ENCODE data around the gene MPC1. TPM values are rescaled to one million over a fixed set of nuclear protein-coding genes. Genes with fewer than 3 reads are reported as not detected.
"Not testable (repeated sequence)": the region's sequence is repeated elsewhere in the genome, so short reads cannot be mapped to it uniquely, and the experiment has no call there.

Gene MPC1
- total RNA-seq, 1 experiment from 2014 or later = 109 TPM

- H3K79me2 ChIP-seq (ENCODE audit: low read length); H3K27ac ChIP-seq (ENCODE audit: low read length); H3K27me3 ChIP-seq (ENCODE audit: low read length); H3K9ac ChIP-seq (ENCODE audit: low read length); H3K9me2 ChIP-seq (replicated peaks; ENCODE audit: insufficient read depth, low read length); H2AFZ ChIP-seq (ENCODE audit: low read length); H3K36me3 ChIP-seq (ENCODE audit: insufficient read depth, low read length); H3K4me2 ChIP-seq (ENCODE audit: low read depth, low read length, poor library complexity, severe bottlenecking); H3K9me3 ChIP-seq (ENCODE audit: low read length); H4K20me1 ChIP-seq (ENCODE audit: insufficient read depth, low read depth, low read length); H3K4me3 ChIP-seq (ENCODE audit: low read length): not testable (repeated sequence)
- DNase-seq = peak; percentile 86
- peaks cover 16% of the 10 kb centered on the region for H3K4me1 ChIP-seq (ENCODE audit: low read length)
Observed at GRCh38 chr6:166400649-166401250, 18.0 kb upstream of the MPC1 start.

GRCh38 chr6:166400181-166400580 lies 17.4 kb upstream of the MPC1 start:
- no peak overlapping the region for H3K27ac ChIP-seq (ENCODE audit: low read length)
- H2AFZ ChIP-seq (ENCODE audit: low read length) = no peak overlapping the region
- H3K9me2 ChIP-seq (replicated peaks; ENCODE audit: insufficient read depth, low read length) = no peaks in the 10 kb centered on the region
- no peak for DNase-seq
- H4K20me1 ChIP-seq (ENCODE audit: insufficient read depth, low read depth, low read length) = no peaks in the 10 kb centered on the region
- no peaks in the 10 kb centered on the region for H3K27me3 ChIP-seq (ENCODE audit: low read length)
- H3K4me1 ChIP-seq (ENCODE audit: low read length) = peaks cover 16% of the 10 kb centered on the region
- H3K9me3 ChIP-seq (ENCODE audit: low read length) = no peaks in the 10 kb centered on the region
- H3K4me3 ChIP-seq (ENCODE audit: low read length) = no peak overlapping the region
- no peaks in the 10 kb centered on the region for H3K79me2 ChIP-seq (ENCODE audit: low read length)
- no peaks in the 10 kb centered on the region for H3K36me3 ChIP-seq (ENCODE audit: insufficient read depth, low read length)
- H3K4me2 ChIP-seq (ENCODE audit: low read depth, low read length, poor library complexity, severe bottlenecking) = no peak overlapping the region
- no peak overlapping the region for H3K9ac ChIP-seq (ENCODE audit: low read length)

GRCh38 chr6:166398348-166398747 lies 15.6 kb upstream of the MPC1 start:
- Histone ChIP-seq H3K9me2 (replicated peaks; ENCODE audit: insufficient read depth, low read length) (no peaks in the 10 kb centered on the region), H3K79me2 (ENCODE audit: low read length) (no peaks in the 10 kb centered on the region), H3K4me2 (ENCODE audit: low read depth, low read length, poor library complexity, severe bottlenecking) (no peak overlapping the region), H3K27me3 (ENCODE audit: low read length) (no peaks in the 10 kb centered on the region), H3K4me3 (ENCODE audit: low read length) (no peak overlapping the region), H3K36me3 (ENCODE audit: insufficient read depth, low read length) (no peaks in the 10 kb centered on the region), H3K4me1 (ENCODE audit: low read length) (peaks cover 16% of the 10 kb centered on the region), H3K27ac (ENCODE audit: low read length) (no peak overlapping the region), H4K20me1 (ENCODE audit: insufficient read depth, low read depth, low read length) (no peaks in the 10 kb centered on the region), H2AFZ (ENCODE audit: low read length) (0 out of 2 replicates have a peak overlapping the region, but pooled peaks have one; percentile 2), H3K9me3 (ENCODE audit: low read length) (no peaks in the 10 kb centered on the region), H3K9ac (ENCODE audit: low read length) (no peak overlapping the region)
- DNase-seq = no peak

GRCh38 chr6:166397849-166398248 lies 15.1 kb upstream of the MPC1 start:
- Histone ChIP-seq H3K4me2 (ENCODE audit: low read depth, low read length, poor library complexity, severe bottlenecking) (no peak overlapping the region), H3K4me1 (ENCODE audit: low read length) (peaks cover 12% of the 10 kb centered on the region), H3K9me3 (ENCODE audit: low read length) (no peaks in the 10 kb centered on the region), H3K79me2 (ENCODE audit: low read length) (no peaks in the 10 kb centered on the region), H4K20me1 (ENCODE audit: insufficient read depth, low read depth, low read length) (no peaks in the 10 kb centered on the region), H3K36me3 (ENCODE audit: insufficient read depth, low read length) (no peaks in the 10 kb centered on the region), H3K9ac (ENCODE audit: low read length) (no peak overlapping the region), H3K9me2 (replicated peaks; ENCODE audit: insufficient read depth, low read length) (no peaks in the 10 kb centered on the region), H3K4me3 (ENCODE audit: low read length) (no peak overlapping the region), H2AFZ (ENCODE audit: low read length) (no peak overlapping the region), H3K27ac (ENCODE audit: low read length) (no peak overlapping the region), H3K27me3 (ENCODE audit: low read length) (no peaks in the 10 kb centered on the region)
- DNase-seq = no peak

DNA sequence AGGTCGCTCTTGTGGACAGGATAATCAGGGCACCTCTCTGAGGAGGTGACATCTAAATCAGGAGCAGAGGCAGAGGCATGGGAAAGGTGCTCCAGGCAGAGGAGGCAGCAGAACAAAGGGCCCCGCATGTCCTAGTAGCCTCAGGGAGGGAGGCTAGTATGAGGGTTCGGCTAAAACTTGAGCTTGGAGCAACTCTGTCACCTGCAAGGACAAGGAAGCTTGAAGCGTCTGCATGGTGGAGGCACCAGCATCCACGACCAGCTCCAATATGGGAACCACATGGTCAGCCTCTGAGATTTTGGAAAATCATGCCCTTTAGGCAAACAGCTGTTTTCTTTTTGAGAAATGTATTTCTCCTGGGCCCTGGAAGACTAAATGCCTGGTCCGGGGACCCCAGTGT lies 13.0 kb upstream of the MPC1 start:
- Histone ChIP-seq H3K4me1 (ENCODE audit: low read length) (no peaks in the 10 kb centered on the region), H3K9ac (ENCODE audit: low read length) (no peak overlapping the region), H3K9me2 (replicated peaks; ENCODE audit: insufficient read depth, low read length) (no peaks in the 10 kb centered on the region), H3K4me3 (ENCODE audit: low read length) (no peak overlapping the region), H3K9me3 (ENCODE audit: low read length) (no peaks in the 10 kb centered on the region), H3K79me2 (ENCODE audit: low read length) (no peaks in the 10 kb centered on the region), H3K27ac (ENCODE audit: low read length) (no peak overlapping the region), H2AFZ (ENCODE audit: low read length) (no peak overlapping the region), H3K4me2 (ENCODE audit: low read depth, low read length, poor library complexity, severe bottlenecking) (no peak overlapping the region), H3K36me3 (ENCODE audit: insufficient read depth, low read length) (no peaks in the 10 kb centered on the region), H4K20me1 (ENCODE audit: insufficient read depth, low read depth, low read length) (no peaks in the 10 kb centered on the region), H3K27me3 (ENCODE audit: low read length) (no peaks in the 10 kb centered on the region)
- no peak for DNase-seq

GRCh38 chr6:166395351-166395750 lies 12.6 kb upstream of the MPC1 start:
- Histone ChIP-seq H3K9me2 (replicated peaks; ENCODE audit: insufficient read depth, low read length) (no peaks in the 10 kb centered on the region), H3K36me3 (ENCODE audit: insufficient read depth, low read length) (no peaks in the 10 kb centered on the region), H3K9me3 (ENCODE audit: low read length) (no peaks in the 10 kb centered on the region), H3K27me3 (ENCODE audit: low read length) (no peaks in the 10 kb centered on the region), H3K79me2 (ENCODE audit: low read length) (no peaks in the 10 kb centered on the region), H3K27ac (ENCODE audit: low read length) (no peak overlapping the region), H4K20me1 (ENCODE audit: insufficient read depth, low read depth, low read length) (no peaks in the 10 kb centered on the region), H3K4me2 (ENCODE audit: low read depth, low read length, poor library complexity, severe bottlenecking) (no peak overlapping the region), H2AFZ (ENCODE audit: low read length) (no peak overlapping the region), H3K4me3 (ENCODE audit: low read length) (no peak overlapping the region), H3K9ac (ENCODE audit: low read length) (no peak overlapping the region), H3K4me1 (ENCODE audit: low read length) (no peaks in the 10 kb centered on the region)
- DNase-seq = no peak

- no peaks in the 10 kb centered on the region for H4K20me1 ChIP-seq (ENCODE audit: insufficient read depth, low read depth, low read length)
- H3K4me1 ChIP-seq (ENCODE audit: low read length) = no peaks in the 10 kb centered on the region
- H2AFZ ChIP-seq (ENCODE audit: low read length) = no peak overlapping the region
- no peaks in the 10 kb centered on the region for H3K9me2 ChIP-seq (replicated peaks; ENCODE audit: insufficient read depth, low read length)
- H3K27ac ChIP-seq (ENCODE audit: low read length) = no peak overlapping the region
- DNase-seq = no peak
- H3K4me3 ChIP-seq (ENCODE audit: low read length) = no peak overlapping the region
- no peak overlapping the region for H3K9ac ChIP-seq (ENCODE audit: low read length)
- H3K4me2 ChIP-seq (ENCODE audit: low read depth, low read length, poor library complexity, severe bottlenecking) = no peak overlapping the region
- no peaks in the 10 kb centered on the region for H3K27me3 ChIP-seq (ENCODE audit: low read length)
- H3K36me3 ChIP-seq (ENCODE audit: insufficient read depth, low read length) = no peaks in the 10 kb centered on the region
- no peaks in the 10 kb centered on the region for H3K79me2 ChIP-seq (ENCODE audit: low read length)
- H3K9me3 ChIP-seq (ENCODE audit: low read length) = no peaks in the 10 kb centered on the region
Observed at GRCh38 chr6:166394036-166394892, 11.5 kb upstream of the MPC1 start.

- H3K9me3 ChIP-seq (ENCODE audit: low read length) = no peaks in the 10 kb centered on the region
- no peaks in the 10 kb centered on the region for H3K79me2 ChIP-seq (ENCODE audit: low read length)
- no peaks in the 10 kb centered on the region for H4K20me1 ChIP-seq (ENCODE audit: insufficient read depth, low read depth, low read length)
- H3K9ac ChIP-seq (ENCODE audit: low read length) = no peak overlapping the region
- no peaks in the 10 kb centered on the region for H3K9me2 ChIP-seq (replicated peaks; ENCODE audit: insufficient read depth, low read length)
- H3K36me3 ChIP-seq (ENCODE audit: insufficient read depth, low read length) = no peaks in the 10 kb centered on the region
- DNase-seq = no peak
- H3K4me2 ChIP-seq (ENCODE audit: low read depth, low read length, poor library complexity, severe bottlenecking) = no peak overlapping the region
- H3K4me3 ChIP-seq (ENCODE audit: low read length) = no peak overlapping the region
- no peak overlapping the region for H3K27ac ChIP-seq (ENCODE audit: low read length)
- no peaks in the 10 kb centered on the region for H3K27me3 ChIP-seq (ENCODE audit: low read length)
- H3K4me1 ChIP-seq (ENCODE audit: low read length) = no peaks in the 10 kb centered on the region
- no peak overlapping the region for H2AFZ ChIP-seq (ENCODE audit: low read length)
Observed at GRCh38 chr6:166393535-166393823, 10.7 kb upstream of the MPC1 start.
